HEK293 (cell line): ENCODE results near the gene ISM1.

Source experiments
- CTCF ChIP-seq: fragments of 450-650 bp; formaldehyde crosslinking; IDR thresholded peaks from 2 replicates; pipeline ENCODE4 v1.5.1; 2016; ENCODE audit warnings: missing biosample characterization, missing genetic modification characterization
- ZNF585B ChIP-seq: fragments of 450-650 bp; formaldehyde crosslinking; IDR thresholded peaks from 2 replicates; pipeline ENCODE4 v1.5.1; 2016; ENCODE audit warnings: missing biosample characterization, missing genetic modification characterization

- TF ChIP-seq CTCF (tag by site-specific recombination) (no peak), ZNF585B (no peak)
Observed at GRCh38 chr20:13264907-13265306, 43.8 kb downstream of the ISM1 start.
